Tibial nerve (tissue), 4 donors: ENCODE results near the gene EOLA1. TPM values are rescaled to one million over a fixed set of nuclear protein-coding genes. Genes with fewer than 3 reads are reported as not detected.
"Not testable (repeated sequence)": the region's sequence is repeated elsewhere in the genome, so short reads cannot be mapped to it uniquely, and the experiment has no call there.

Source experiments
- DNase-seq, 2 donors: peaks; one replicate each; pipeline ENCODE4 v3.0.0-alpha.2; 2019; ENCODE audit warnings: low spot score in 2 of 2
- H3K27ac ChIP-seq, 4 donors: fragments of 200-600 bp; sonication (generic) in 3 of 4; one replicate each; pipeline ENCODE4 v1.5.1; 2017 to 2019; ENCODE audit warnings: mild to moderate bottlenecking in 1 of 4
- H3K27me3 ChIP-seq, 2 donors: fragments of 200-600 bp; sonication (generic) in 1 of 2; one replicate each; pipeline versions ENCODE4 v1.5.1 to v1.6.0; 2017 to 2019
- H3K36me3 ChIP-seq, 3 donors: fragments of 200-600 bp; sonication (generic); one replicate each; pipeline ENCODE4 v1.5.1; 2018 to 2019
- H3K4me1 ChIP-seq, 4 donors: fragments of 200-600 bp; sonication (generic) in 3 of 4; one replicate each; pipeline ENCODE4 v1.5.1; 2017 to 2019
- H3K4me3 ChIP-seq, 4 donors: fragments of 200-600 bp; sonication (generic) in 3 of 4; one replicate each; pipeline ENCODE4 v1.5.1; 2017 to 2019; ENCODE audit warnings: mild to moderate bottlenecking in 1 of 4, moderate library complexity in 1 of 4
- H3K9me3 ChIP-seq, 4 donors: fragments of 200-600 bp; sonication (generic) in 3 of 4; one replicate each; pipeline ENCODE4 v1.5.1; 2017 to 2019
- CTCF ChIP-seq, 5 experiments: fragments of 200-600 bp in 3 of 5; fragments of 450-650 bp in 2 of 5; sonication (generic) in 3 of 5; IDR thresholded peaks; one replicate each; pipeline ENCODE4 v1.5.1; 2016 to 2019; ENCODE audit warnings: antibody characterized with exemption in 5 of 5, mild to moderate bottlenecking in 3 of 5, moderate library complexity in 2 of 5
- EP300 ChIP-seq, 2 donors: sonication (generic); formaldehyde crosslinking; IDR thresholded peaks; one replicate each; pipeline ENCODE4 v1.6.1; 2017; ENCODE audit warnings: antibody characterized with exemption in 2 of 2, mild to moderate bottlenecking in 1 of 2
- POLR2A ChIP-seq, 2 donors: fragments of 450-650 bp; IDR thresholded peaks; one replicate each; pipeline ENCODE4 v1.6.1; 2017; ENCODE audit warnings: antibody characterized with exemption in 2 of 2, mild to moderate bottlenecking in 2 of 2, moderate library complexity in 2 of 2
- WGBS, 2 donors: methylation state at CpG; one replicate each; pipeline ENCODE4 v1.1.5; 2018; 5-methylcytosine and 5-hydroxymethylcytosine counted together
- total RNA-seq, 4 donors: library from RNA; depleted of rRNA; stranded (reverse); fragments of >200 nt; gene quantifications; one replicate each; pipeline ENCODE4 v1.1.0, GENCODE V29; 2016

Gene EOLA1
- total RNA-seq, 4 donors from 2014 or later = 9.8 to 16.5 (median 12.3) TPM

- H3K4me1 ChIP-seq = no peaks in the 10 kb centered on the region
- no peak for TF ChIP-seq POLR2A (IDR thresholded peaks at IDR 0.05)
- no peak for TF ChIP-seq EP300 (IDR thresholded peaks at IDR 0.05)
- no peak for TF ChIP-seq CTCF (IDR thresholded peaks at IDR 0.05)
- H3K27me3 ChIP-seq = no peaks in the 10 kb centered on the region
- H3K27ac ChIP-seq = no peak overlapping the region
- H3K4me3 ChIP-seq = no peak overlapping the region
- 34 to 75% methylated on average over 2 of the region's 2 CpGs for WGBS, 2 donors
- no peaks in the 10 kb centered on the region for H3K36me3 ChIP-seq
- H3K9me3 ChIP-seq = no peaks in the 10 kb centered on the region
- no peak for DNase-seq
These were observed 29.0 kb downstream of the EOLA1 start for GRCh38 chrX:149569770-149570169.

GRCh38 chrX:149570668-149571067, 29.9 kb downstream of the EOLA1 start:
- Histone ChIP-seq H3K27ac (no peak overlapping the region), H3K9me3 (no peaks in the 10 kb centered on the region), H3K27me3 (no peaks in the 10 kb centered on the region), H3K4me1 (no peaks in the 10 kb centered on the region), H3K36me3 (no peaks in the 10 kb centered on the region), H3K4me3 (no peak overlapping the region)
- 34 to 46% methylated on average over 6 of the region's 6 CpGs for WGBS, 2 donors
- no peak for DNase-seq
- TF ChIP-seq CTCF (IDR thresholded peaks at IDR 0.05) (no peak), POLR2A (IDR thresholded peaks at IDR 0.05) (no peak), EP300 (IDR thresholded peaks at IDR 0.05) (no peak)

- WGBS, 2 donors = 74 to 84% methylated on average over 6 to 7 of the region's 7 CpGs
- TF ChIP-seq CTCF (IDR thresholded peaks at IDR 0.05) (no peak), POLR2A (IDR thresholded peaks at IDR 0.05) (no peak), EP300 (IDR thresholded peaks at IDR 0.05) (no peak)
These were observed 31.0 kb downstream of the EOLA1 start for GRCh38 chrX:149571770-149572169.

GRCh38 chrX:149572743-149573142, 31.9 kb downstream of the EOLA1 start:
- H3K27ac ChIP-seq = no peak overlapping the region
- no peak for TF ChIP-seq POLR2A (IDR thresholded peaks at IDR 0.05)
- no peak for TF ChIP-seq CTCF (IDR thresholded peaks at IDR 0.05)
- no peak for TF ChIP-seq EP300 (IDR thresholded peaks at IDR 0.05)
- no peak overlapping the region for H3K4me3 ChIP-seq
- H3K27me3 ChIP-seq = no peaks in the 10 kb centered on the region
- WGBS, 2 donors = 21 to 50% methylated on average over 1 of the region's 1 CpG
- H3K4me1 ChIP-seq = no peaks in the 10 kb centered on the region
- no peaks in the 10 kb centered on the region for H3K9me3 ChIP-seq
- no peak for DNase-seq
- H3K36me3 ChIP-seq = no peaks in the 10 kb centered on the region

More at GRCh38 chrX:149571770-149572169, 31.0 kb downstream of the EOLA1 start:
- DNase-seq = no peak
- Histone ChIP-seq H3K27me3 (no peaks in the 10 kb centered on the region), H3K9me3 (no peaks in the 10 kb centered on the region), H3K4me3 (no peak overlapping the region), H3K27ac (no peak overlapping the region), H3K36me3 (no peaks in the 10 kb centered on the region), H3K4me1 (no peaks in the 10 kb centered on the region)

- H3K27me3 ChIP-seq, H3K4me1 ChIP-seq, H3K36me3 ChIP-seq, H3K4me3 ChIP-seq, DNase-seq, H3K9me3 ChIP-seq, H3K27ac ChIP-seq: not testable (repeated sequence)
- no CpG with 5 or more reads among the region's 1 CpG for WGBS, 2 donors
These were observed 32.6 kb downstream of the EOLA1 start for GRCh38 chrX:149573456-149573855.

GRCh38 chrX:149585631-149586030, 44.8 kb downstream of the EOLA1 start:
- H3K4me3 ChIP-seq, H3K27ac ChIP-seq, H3K4me1 ChIP-seq, H3K27me3 ChIP-seq, H3K9me3 ChIP-seq, H3K36me3 ChIP-seq, DNase-seq: not testable (repeated sequence)
- WGBS, 2 donors = 91% methylated on average over 7 of the region's 17 CpGs; no CpG with 5 or more reads in 1 of the 2 donors

- not testable (repeated sequence) for H3K36me3 ChIP-seq, DNase-seq, H3K9me3 ChIP-seq, H3K27ac ChIP-seq, H3K4me1 ChIP-seq, H3K4me3 ChIP-seq, H3K27me3 ChIP-seq
- WGBS, 2 donors = no CpG with 5 or more reads among the region's 12 CpGs
These were observed 46.5 kb downstream of the EOLA1 start, which contains the start of gene MAGEA9B for GRCh38 chrX:149587359-149587758. Gene MAGEA9B, minus strand, starts transcription at chrX:149587459. Its CDS starts 4,280 bp downstream, at chrX:149583179.

- not testable (repeated sequence) for H3K4me1 ChIP-seq, H3K4me3 ChIP-seq, H3K9me3 ChIP-seq, H3K27ac ChIP-seq, DNase-seq, H3K36me3 ChIP-seq, H3K27me3 ChIP-seq
- WGBS, 2 donors = no CpG with 5 or more reads among the region's 7 CpGs
These were observed 50.2 kb downstream of the EOLA1 start for GRCh38 chrX:149590993-149591392.

GRCh38 chrX:149595214-149595613, 54.4 kb downstream of the EOLA1 start, which contains the start of gene HSFX2:
Gene HSFX2, minus strand, starts transcription at chrX:149595314. Its CDS starts 614 bp downstream, at chrX:149594700.
- H3K4me3 ChIP-seq, H3K27me3 ChIP-seq, H3K36me3 ChIP-seq, DNase-seq, H3K4me1 ChIP-seq, H3K27ac ChIP-seq, H3K9me3 ChIP-seq: not testable (repeated sequence)
- WGBS, 2 donors = no CpG with 5 or more reads among the region's 17 CpGs

- H3K4me1 ChIP-seq, H3K36me3 ChIP-seq, H3K9me3 ChIP-seq, H3K27me3 ChIP-seq, DNase-seq, H3K4me3 ChIP-seq, H3K27ac ChIP-seq: not testable (repeated sequence)
- WGBS, 2 donors = no CpG with 5 or more reads among the region's 7 CpGs
These were observed 55.1 kb downstream of the EOLA1 start for GRCh38 chrX:149595943-149596342.
